ENCODE data around the gene WDR37.

DNA sequence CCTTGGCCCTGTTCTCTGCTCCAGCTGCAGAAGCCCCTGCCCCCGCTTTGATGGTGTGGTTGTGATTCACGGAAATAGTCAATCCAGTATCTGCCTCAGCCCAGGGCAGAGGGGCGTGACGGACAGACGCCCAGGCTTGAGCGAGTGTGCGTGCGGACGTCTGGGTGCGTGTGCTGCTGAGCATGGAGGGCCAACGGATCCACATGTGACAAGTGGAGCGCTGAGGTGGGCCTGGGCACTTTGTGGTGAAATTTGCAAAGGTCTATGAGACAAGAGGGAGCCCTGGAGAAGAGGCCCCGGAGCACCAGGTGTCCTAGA is 94.4 kb downstream of the WDR37 start:
- TF ChIP-seq SREBF2 (IDR thresholded peaks at IDR 0.05) (no peak), KDM1A (IDR thresholded peaks at IDR 0.05; ENCODE audit: low read depth) (no peak), BHLHE40 (IDR thresholded peaks at IDR 0.05; ENCODE audit: low read depth, low read length) (no peak), POLR2A (IDR thresholded peaks at IDR 0.05; ENCODE audit: low read length) (no peak), RFX5 (IDR thresholded peaks at IDR 0.05) (no peak), CEBPB (IDR thresholded peaks at IDR 0.05) (no peak), TFCP2L1 (CRISPR knock-in tag; IDR thresholded peaks at IDR 0.05) (no peak), EP300 (IDR thresholded peaks at IDR 0.05) (no peak), MYC (IDR thresholded peaks at IDR 0.05; ENCODE audit: borderline replicate concordance, low read length) (no peak), MAX (IDR thresholded peaks at IDR 0.05) (no peak), EHMT2 (IDR thresholded peaks at IDR 0.05; ENCODE audit: low read depth) (no peak), CHD2 (IDR thresholded peaks at IDR 0.05; ENCODE audit: low read length, partially characterized antibody) (no peak)
- TF ChIP-seq, protein P1, sequence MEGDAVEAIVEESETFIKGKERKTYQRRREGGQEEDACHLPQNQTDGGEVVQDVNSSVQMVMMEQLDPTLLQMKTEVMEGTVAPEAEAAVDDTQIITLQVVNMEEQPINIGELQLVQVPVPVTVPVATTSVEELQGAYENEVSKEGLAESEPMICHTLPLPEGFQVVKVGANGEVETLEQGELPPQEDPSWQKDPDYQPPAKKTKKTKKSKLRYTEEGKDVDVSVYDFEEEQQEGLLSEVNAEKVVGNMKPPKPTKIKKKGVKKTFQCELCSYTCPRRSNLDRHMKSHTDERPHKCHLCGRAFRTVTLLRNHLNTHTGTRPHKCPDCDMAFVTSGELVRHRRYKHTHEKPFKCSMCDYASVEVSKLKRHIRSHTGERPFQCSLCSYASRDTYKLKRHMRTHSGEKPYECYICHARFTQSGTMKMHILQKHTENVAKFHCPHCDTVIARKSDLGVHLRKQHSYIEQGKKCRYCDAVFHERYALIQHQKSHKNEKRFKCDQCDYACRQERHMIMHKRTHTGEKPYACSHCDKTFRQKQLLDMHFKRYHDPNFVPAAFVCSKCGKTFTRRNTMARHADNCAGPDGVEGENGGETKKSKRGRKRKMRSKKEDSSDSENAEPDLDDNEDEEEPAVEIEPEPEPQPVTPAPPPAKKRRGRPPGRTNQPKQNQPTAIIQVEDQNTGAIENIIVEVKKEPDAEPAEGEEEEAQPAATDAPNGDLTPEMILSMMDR (IDR thresholded peaks at IDR 0.05) = no peak
- TF ChIP-seq, protein P2, sequence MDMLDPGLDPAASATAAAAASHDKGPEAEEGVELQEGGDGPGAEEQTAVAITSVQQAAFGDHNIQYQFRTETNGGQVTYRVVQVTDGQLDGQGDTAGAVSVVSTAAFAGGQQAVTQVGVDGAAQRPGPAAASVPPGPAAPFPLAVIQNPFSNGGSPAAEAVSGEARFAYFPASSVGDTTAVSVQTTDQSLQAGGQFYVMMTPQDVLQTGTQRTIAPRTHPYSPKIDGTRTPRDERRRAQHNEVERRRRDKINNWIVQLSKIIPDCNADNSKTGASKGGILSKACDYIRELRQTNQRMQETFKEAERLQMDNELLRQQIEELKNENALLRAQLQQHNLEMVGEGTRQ (IDR thresholded peaks at IDR 0.05) = no peak
